OCI-LY7 (cell line): Measurements from ENCODE around the gene TEX9.

Experiments
- CTCF ChIP-seq: fragments of 200-600 bp; sonication (generic); conservative IDR thresholded peaks from 2 replicates; pipeline ENCODE4 v1.5.1; 2014; ENCODE audit warnings: mild to moderate bottlenecking, antibody characterized with exemption, low read length, moderate library complexity, mixed read lengths
- EZH2phosphoT487 ChIP-seq: fragments of 200-600 bp; sonication (generic); IDR thresholded peaks from 2 replicates; pipeline ENCODE4 v1.6.1; 2018; ENCODE audit warnings: low read depth, borderline replicate concordance, mild to moderate bottlenecking, mixed run types, antibody characterized with exemption, low read length, moderate library complexity, mixed read lengths

GRCh38 chr15:56472278-56472677, 107.1 kb downstream of the TEX9 start:
- TF ChIP-seq CTCF: no peak
- TF ChIP-seq EZH2phosphoT487: no peak
